H9 (cell line): ENCODE results near the gene TK2. TPM values are rescaled to one million over a fixed set of nuclear protein-coding genes. Genes with fewer than 3 reads are reported as not detected.

Source experiments
- DNase-seq: peaks from one replicate; pipeline ENCODE4 v3.0.0-alpha.2; 2017
- H2AFZ ChIP-seq: one replicate; pipeline ENCODE4 v1.6.1; 2013; ENCODE audit warnings: mild to moderate bottlenecking, low read length, control low read depth, moderate library complexity
- H2AK5ac ChIP-seq: 2 replicates; pipeline ENCODE4 v1.6.1; 2013; ENCODE audit warnings: low read length, control low read depth, mixed read lengths; ENCODE audit not compliant: insufficient read length
- H2BK120ac ChIP-seq: one replicate; pipeline ENCODE4 v1.6.1; 2013; ENCODE audit warnings: low read depth, mild to moderate bottlenecking, low read length, control low read depth, inconsistent platforms; ENCODE audit not compliant: poor library complexity, severe bottlenecking
- H2BK12ac ChIP-seq: 2 replicates; pipeline ENCODE4 v1.6.1; 2013; ENCODE audit warnings: low read length, control low read depth, mixed read lengths, low read depth; ENCODE audit not compliant: insufficient read length
- H2BK15ac ChIP-seq: 2 replicates; pipeline ENCODE4 v1.6.1; 2013; ENCODE audit warnings: low read depth, low read length, control low read depth
- H2BK20ac ChIP-seq: one replicate; pipeline ENCODE4 v1.6.1; 2013; ENCODE audit warnings: low read depth, mild to moderate bottlenecking, low read length, control low read depth, inconsistent platforms; ENCODE audit not compliant: poor library complexity, severe bottlenecking
- H2BK5ac ChIP-seq: 2 replicates; pipeline ENCODE4 v1.6.1; 2013; ENCODE audit warnings: low read length, control low read depth, mixed read lengths; ENCODE audit not compliant: insufficient read length
- H3K14ac ChIP-seq: 2 replicates; pipeline ENCODE4 v1.6.1; 2013; ENCODE audit warnings: low read length, control low read depth; ENCODE audit not compliant: insufficient read depth
- H3K18ac ChIP-seq: 2 replicates; pipeline ENCODE4 v1.6.1; 2013; ENCODE audit warnings: low read depth, mild to moderate bottlenecking, mixed read lengths, low read length, control low read depth; ENCODE audit not compliant: insufficient read length
- H3K23ac ChIP-seq: 2 replicates; pipeline ENCODE4 v1.6.1; 2013; ENCODE audit warnings: low read length, control low read depth, mixed read lengths, low read depth; ENCODE audit not compliant: insufficient read length
- H3K23me2 ChIP-seq: 2 replicates; pipeline ENCODE4 v1.6.1; 2013; ENCODE audit warnings: low read depth, mild to moderate bottlenecking, mixed read lengths, low read length, control low read depth; ENCODE audit not compliant: insufficient read length, poor library complexity, severe bottlenecking
- H3K27ac ChIP-seq: 2 replicates; pipeline ENCODE4 v1.5.1; 2013; ENCODE audit warnings: low read length, control low read depth, mixed read lengths, low read depth; ENCODE audit not compliant: insufficient read length
- H3K27me3 ChIP-seq: 2 replicates; pipeline ENCODE4 v1.6.1; 2013; ENCODE audit warnings: low read length, control low read depth, inconsistent platforms; ENCODE audit not compliant: insufficient read depth
- H3K4ac ChIP-seq: 2 replicates; pipeline ENCODE4 v1.6.1; 2013; ENCODE audit warnings: low read depth, mild to moderate bottlenecking, control low read depth, inconsistent platforms, low read length, moderate library complexity
- H3K4me1 ChIP-seq: 2 replicates; pipeline ENCODE4 v1.6.1; 2013; ENCODE audit warnings: low read length, control low read depth, inconsistent platforms; ENCODE audit not compliant: insufficient read depth
- H3K4me2 ChIP-seq: 2 replicates; pipeline ENCODE4 v1.6.1; 2013; ENCODE audit warnings: low read length, control low read depth, mixed read lengths; ENCODE audit not compliant: insufficient read length, insufficient read depth
- H3K56ac ChIP-seq: 2 replicates; pipeline ENCODE4 v1.6.1; 2013; ENCODE audit warnings: low read depth, mild to moderate bottlenecking, mixed read lengths, low read length, control low read depth; ENCODE audit not compliant: insufficient read length
- H3K79me1 ChIP-seq: 2 replicates; pipeline ENCODE4 v1.6.1; 2013; ENCODE audit warnings: low read depth, mild to moderate bottlenecking, moderate library complexity, low read length, control low read depth, inconsistent platforms; ENCODE audit not compliant: insufficient read depth, poor library complexity, severe bottlenecking
- H3K79me2 ChIP-seq: 2 replicates; pipeline ENCODE4 v1.6.1; 2013; ENCODE audit warnings: low read length, control low read depth, inconsistent platforms; ENCODE audit not compliant: insufficient read depth
- H3K9ac ChIP-seq: 2 replicates; pipeline ENCODE4 v1.6.1; 2013; ENCODE audit warnings: low read length, control low read depth, mixed read lengths; ENCODE audit not compliant: insufficient read length; ENCODE audit errors: extremely low read depth
- H3K9me3 ChIP-seq: one replicate; pipeline ENCODE4 v1.6.1; 2013; ENCODE audit warnings: low read depth, low read length, inconsistent platforms; ENCODE audit not compliant: control insufficient read depth
- H3T11ph ChIP-seq: one replicate; pipeline ENCODE4 v1.6.1; 2013; ENCODE audit warnings: mild to moderate bottlenecking, low read length, control low read depth, inconsistent platforms
- H4K20me1 ChIP-seq: one replicate; pipeline ENCODE4 v1.6.1; 2013; ENCODE audit not compliant: control insufficient read depth, insufficient read length, insufficient read depth
- H4K5ac ChIP-seq: 2 replicates; pipeline ENCODE4 v1.6.1; 2013; ENCODE audit warnings: low read depth, mild to moderate bottlenecking, mixed read lengths, low read length, control low read depth; ENCODE audit not compliant: insufficient read length
- H4K8ac ChIP-seq: replicated peaks from 2 replicates; pipeline ENCODE4 v1.6.1; 2013; ENCODE audit warnings: low read length, control low read depth, mixed read lengths, low read depth; ENCODE audit not compliant: insufficient read length
- H4K91ac ChIP-seq: 2 replicates; pipeline ENCODE4 v1.6.1; 2013; ENCODE audit warnings: low read depth, mild to moderate bottlenecking, moderate library complexity, mixed read lengths, low read length, control low read depth; ENCODE audit not compliant: insufficient read length
- H3K27ac Mint-ChIP-seq, 3 experiments: 2 replicates in 2 of 3; 3 replicates in 1 of 3; pipeline ENCODE4 v1.8.0; 2020 to 2021; ENCODE audit warnings: mixed read lengths in 3 of 3, mild to moderate bottlenecking in 1 of 3, moderate library complexity in 1 of 3
- H3K27me3 Mint-ChIP-seq: 2 replicates; pipeline ENCODE4 v1.8.0; 2021; ENCODE audit warnings: low read depth, mild to moderate bottlenecking, moderate library complexity, mixed read lengths
- H3K36me3 Mint-ChIP-seq, 3 experiments: 2 replicates in 2 of 3; 3 replicates in 1 of 3; pipeline ENCODE4 v1.8.0; 2020 to 2021; ENCODE audit warnings: low read depth in 3 of 3, mixed read lengths in 3 of 3; ENCODE audit not compliant: insufficient read depth in 1 of 3
- H3K4me1 Mint-ChIP-seq, 2 experiments: 2 replicates each; pipeline ENCODE4 v1.8.0; 2020; ENCODE audit warnings: mixed read lengths in 2 of 2
- H3K4me3 Mint-ChIP-seq, 2 experiments: 2 replicates in 1 of 2; 3 replicates in 1 of 2; pipeline ENCODE4 v1.8.0; 2020 to 2021; ENCODE audit warnings: mild to moderate bottlenecking in 2 of 2, mixed read lengths in 2 of 2, moderate library complexity in 1 of 2
- H3K9me3 Mint-ChIP-seq, 2 experiments: 2 replicates in 1 of 2; 3 replicates in 1 of 2; pipeline ENCODE4 v1.8.0; 2020; ENCODE audit warnings: mild to moderate bottlenecking in 2 of 2, mixed read lengths in 2 of 2, moderate library complexity in 1 of 2
- CTCF ChIP-seq: fragments of 200-600 bp; sonication (generic); conservative IDR thresholded peaks from 3 replicates; pipeline ENCODE4 v1.8.0; 2021; ENCODE audit warnings: antibody characterized with exemption, mild to moderate bottlenecking
- WGBS: extraction: QIAGEN DNeasy Blood & Tissue Kit; methylation state at CpG from one replicate; pipeline ENCODE4 v1.1.7; 2013; ENCODE audit warnings: missing lambda C conversion rate, low lambda C conversion rate, mixed read lengths; ENCODE audit not compliant: insufficient read length; ENCODE audit errors: extremely low coverage; 5-methylcytosine and 5-hydroxymethylcytosine counted together
- total RNA-seq: library from RNA; stranded (reverse); gene quantifications from 2 replicates; pipeline ENCODE4 v1.2.1, GENCODE V29; 2021

TK2 gene
- total RNA-seq, 1 experiment from 2014 or later = 5.2 TPM

GRCh38 chr16:66528294-66528693 lies 21.6 kb downstream of the TK2 start:
- Mint-ChIP-seq H3K9me3 (no peaks in the 10 kb centered on the region), H3K27ac (no peak overlapping the region), H3K4me3 (no peak overlapping the region), H3K27me3 (peaks cover 2% of the 10 kb centered on the region; the same call in 1 of the 2 replicates), H3K4me1 (no peaks in the 10 kb centered on the region), H3K36me3 (peaks cover 0 to 6% (median 0%) of the 10 kb centered on the region in 3 experiments; a peak in 4 of 7 replicates)
- H3T11ph ChIP-seq = no peak overlapping the region
- H3K27me3 ChIP-seq = no peaks in the 10 kb centered on the region
- H2BK12ac ChIP-seq = no peak overlapping the region
- no peaks in the 10 kb centered on the region for H3K9me3 ChIP-seq
- no peak overlapping the region for H2BK20ac ChIP-seq
- no peak overlapping the region for H3K18ac ChIP-seq
- H3K4me2 ChIP-seq = no peak overlapping the region
- H3K9ac ChIP-seq = no peak overlapping the region
- H3K4me1 ChIP-seq = no peaks in the 10 kb centered on the region
- no peaks in the 10 kb centered on the region for H3K79me1 ChIP-seq
- no CpG with 5 or more reads among the region's 5 CpGs for WGBS
- no peak overlapping the region for H4K91ac ChIP-seq
- H3K79me2 ChIP-seq = no peaks in the 10 kb centered on the region
- H3K56ac ChIP-seq = no peak overlapping the region
- no peak overlapping the region for H2BK15ac ChIP-seq
- TF ChIP-seq CTCF = no peak
- no peak overlapping the region for H3K23ac ChIP-seq
- H3K27ac ChIP-seq = no peak overlapping the region
- no peak overlapping the region for H3K14ac ChIP-seq
- no peaks in the 10 kb centered on the region for H3K23me2 ChIP-seq
- no peak for DNase-seq
- no peak overlapping the region for H2BK5ac ChIP-seq
- H4K5ac ChIP-seq = no peak overlapping the region
- H4K8ac ChIP-seq = no peak overlapping the region
- no peak overlapping the region for H2BK120ac ChIP-seq
- no peak overlapping the region for H2AFZ ChIP-seq
- H3K4ac ChIP-seq = no peak overlapping the region
- no peaks in the 10 kb centered on the region for H4K20me1 ChIP-seq
- H2AK5ac ChIP-seq = no peak overlapping the region
